ENCODE measurements around the gene SEC14L2.

DNA sequence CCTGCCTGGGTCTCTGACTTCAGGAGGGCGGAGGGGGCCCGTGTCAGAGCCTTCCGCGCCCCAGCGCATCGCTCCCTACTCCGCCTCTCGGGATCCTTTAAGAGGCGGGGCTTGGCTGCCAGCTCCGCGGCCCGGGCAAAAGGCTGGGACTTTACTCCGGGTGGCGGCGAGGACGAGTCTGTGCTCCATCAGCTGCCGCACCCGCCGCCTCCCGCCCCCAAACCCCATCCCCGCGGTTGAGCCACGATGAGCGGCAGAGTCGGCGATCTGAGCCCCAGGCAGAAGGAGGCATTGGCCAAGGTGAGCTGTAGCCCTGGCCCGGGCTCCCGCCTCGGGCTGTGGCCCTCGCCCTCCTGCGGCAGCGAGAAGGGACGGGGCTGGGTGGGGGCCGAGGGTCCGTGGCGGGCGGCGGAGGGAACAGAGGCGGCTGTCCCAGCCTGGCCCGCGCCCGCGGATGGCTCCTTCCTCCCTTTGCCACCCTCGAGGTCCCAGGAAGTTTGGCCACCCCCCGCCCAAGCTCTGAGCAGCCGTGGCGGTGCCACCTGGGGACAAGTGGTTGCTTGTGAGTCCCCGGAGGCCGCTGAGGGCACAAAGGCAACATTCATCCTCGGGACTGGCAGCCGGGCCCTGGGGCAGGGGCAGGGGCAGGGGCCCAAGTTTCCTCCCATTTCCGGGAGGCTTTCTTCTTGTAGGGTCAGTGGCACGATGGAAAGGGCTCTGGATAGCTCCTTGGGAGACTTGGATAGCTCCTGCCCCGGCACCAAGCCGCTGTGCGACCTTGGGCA is at the start of gene SEC14L2:
- TF ChIP-seq GATA2 (IDR thresholded peaks at IDR 0.05; ENCODE audit: low read depth, low read length): no peak
- no peak for TF ChIP-seq GATA3 (IDR thresholded peaks at IDR 0.05; ENCODE audit: low read depth, low read length)

Measured in SH-SY5Y (cell line).